Measurements from ENCODE around the gene UTY.
"Not testable (repeated sequence)": the region's sequence is repeated elsewhere in the genome, so short reads cannot be mapped to it uniquely, and the experiment has no call there.

The UTY gene

DNA sequence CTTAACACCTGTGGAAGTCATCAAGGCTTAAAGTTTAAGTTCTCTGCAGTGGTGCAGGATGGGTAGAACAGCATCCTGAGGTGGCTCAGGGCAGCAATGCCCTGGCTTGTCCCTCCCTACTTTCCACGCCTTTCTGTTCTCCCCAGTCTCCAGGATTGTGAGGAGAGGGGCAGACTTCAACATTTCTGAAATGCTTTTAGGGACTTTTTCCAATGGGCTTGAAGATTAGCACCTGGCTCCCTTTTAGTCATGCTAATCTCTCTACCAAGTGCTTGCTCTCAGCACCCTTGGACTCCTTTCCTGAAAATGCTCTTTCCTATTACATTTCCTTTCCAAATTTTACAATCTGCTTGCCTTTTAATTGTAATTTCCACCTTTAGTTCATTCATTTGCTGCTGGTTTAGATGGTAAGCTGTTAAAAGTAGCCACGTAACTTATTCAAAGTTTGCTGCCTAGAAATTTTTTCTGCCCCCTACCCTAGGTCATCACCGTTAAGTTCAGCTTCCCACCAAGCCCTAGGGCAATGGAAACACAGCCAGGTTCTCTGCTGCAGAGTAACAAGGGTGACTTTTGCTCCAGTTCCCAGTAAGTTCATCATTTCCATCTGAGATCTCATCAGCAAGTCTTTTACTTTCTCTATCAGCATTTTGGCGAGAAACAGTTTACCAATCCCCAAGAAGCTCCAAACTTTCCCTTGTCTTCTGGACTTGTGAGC is 183.5 kb downstream of the UTY start:
- DNase-seq, result no peak

- DNase-seq, result no peak
These were observed 184.8 kb downstream of the UTY start for GRCh38 chrY:13295026-13295425.

DNA sequence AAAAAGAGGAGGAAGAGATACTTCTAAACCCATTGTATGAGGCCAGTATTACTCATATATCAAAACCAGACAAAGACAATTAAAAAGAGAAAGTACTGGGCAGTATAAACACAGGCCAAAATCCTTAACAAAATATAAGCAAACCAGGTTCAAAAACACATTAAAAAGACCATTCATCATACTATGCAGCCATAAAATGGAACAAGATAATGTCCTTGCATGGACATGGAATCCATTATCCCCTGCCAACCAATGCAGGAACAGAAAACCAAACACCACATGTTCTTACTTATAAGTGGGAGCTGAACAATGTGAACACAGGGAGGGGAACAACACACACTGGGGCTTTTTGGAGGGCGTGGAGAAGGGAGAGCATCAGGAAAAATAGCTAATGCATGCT is 188.6 kb downstream of the UTY start:
- no peak for DNase-seq

DNA sequence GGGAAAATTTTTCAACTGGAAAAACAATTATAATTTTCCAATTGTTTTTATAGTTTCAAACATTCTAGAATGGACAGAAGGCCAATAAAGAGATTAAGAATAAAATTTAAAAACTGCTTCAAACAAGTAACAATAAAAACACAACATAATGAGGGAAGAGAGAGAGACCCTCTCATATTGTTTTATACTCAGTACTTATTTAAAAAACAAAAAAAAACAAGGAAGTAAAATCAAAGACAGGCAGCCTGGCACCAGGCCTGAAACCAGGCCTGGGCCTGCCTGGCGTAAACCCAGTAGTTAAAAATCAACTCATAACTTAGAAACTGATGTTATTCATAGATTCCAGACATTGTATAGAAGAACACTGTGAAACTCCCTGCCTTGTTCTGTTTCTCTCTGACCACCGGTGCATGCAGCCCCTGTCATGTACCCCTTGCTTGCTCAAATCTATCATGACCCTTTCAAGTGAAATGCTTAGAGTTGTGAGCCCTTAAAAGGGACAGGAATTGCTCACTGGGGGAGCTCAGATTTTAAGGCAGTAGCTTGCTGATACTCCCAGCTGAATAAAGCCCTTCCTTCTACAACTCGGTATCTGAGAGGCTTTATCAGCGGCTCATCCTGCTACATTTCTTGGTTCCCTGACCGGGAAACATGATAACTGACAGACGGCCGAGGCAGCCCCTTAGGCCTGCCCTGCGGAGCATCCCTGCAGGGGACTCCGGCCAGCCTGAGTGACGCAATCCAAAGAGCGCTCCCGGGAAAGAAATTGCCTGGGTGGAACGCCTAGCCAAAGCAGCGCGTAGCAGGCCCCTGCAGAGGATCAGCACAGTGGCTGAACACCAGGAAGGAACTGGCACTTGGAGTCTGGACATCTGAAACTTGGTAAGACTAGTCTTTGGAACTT is 197.4 kb downstream of the UTY start:
- DNase-seq, result not testable (repeated sequence)

DNA sequence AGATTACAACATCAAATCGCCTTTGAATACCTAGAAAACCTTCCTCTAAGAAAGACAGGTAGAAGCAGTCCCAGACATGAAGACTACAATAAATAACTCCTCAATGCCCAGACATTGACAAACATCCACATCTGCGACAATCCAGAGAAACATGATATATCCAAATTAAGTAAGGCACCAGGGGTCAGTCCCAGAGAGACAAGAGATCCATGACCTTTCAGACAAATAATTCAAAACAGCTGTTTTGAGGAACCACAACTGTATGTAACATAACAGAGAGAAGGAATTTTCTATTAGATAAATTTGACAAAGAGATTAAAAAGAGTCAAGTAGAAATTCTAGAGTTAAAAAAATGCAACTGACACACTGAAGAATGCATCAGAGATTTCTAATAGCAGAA is 200.3 kb downstream of the UTY start:
- no peak for DNase-seq

DNA sequence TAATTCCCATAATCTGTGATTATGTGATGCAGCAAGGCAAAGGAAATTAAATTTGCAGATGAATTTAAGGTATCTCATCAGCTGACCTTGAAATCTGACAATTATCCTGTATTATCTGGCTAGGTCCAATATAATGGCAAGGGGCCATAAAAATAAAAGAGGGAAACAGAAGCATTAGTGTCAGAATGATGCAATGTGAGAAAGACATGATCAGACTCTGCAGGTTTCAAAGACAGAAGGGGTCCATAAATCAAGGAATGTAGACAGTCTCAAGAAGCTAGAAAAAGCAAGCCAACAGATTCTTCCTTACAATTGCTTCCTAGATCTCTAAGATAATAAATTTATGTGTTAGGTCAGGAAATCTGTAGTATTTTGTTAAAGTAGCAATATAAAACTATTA is 208.1 kb downstream of the UTY start:
- no peak for DNase-seq

- not testable (repeated sequence) for DNase-seq
These were observed 225.8 kb downstream of the UTY start for GRCh38 chrY:13253941-13254440.

- no peak for DNase-seq
These were observed 229.4 kb downstream of the UTY start for GRCh38 chrY:13250421-13250820.

- DNase-seq, result no peak
These were observed 236.1 kb downstream of the UTY start for GRCh38 chrY:13243716-13244115.

DNA sequence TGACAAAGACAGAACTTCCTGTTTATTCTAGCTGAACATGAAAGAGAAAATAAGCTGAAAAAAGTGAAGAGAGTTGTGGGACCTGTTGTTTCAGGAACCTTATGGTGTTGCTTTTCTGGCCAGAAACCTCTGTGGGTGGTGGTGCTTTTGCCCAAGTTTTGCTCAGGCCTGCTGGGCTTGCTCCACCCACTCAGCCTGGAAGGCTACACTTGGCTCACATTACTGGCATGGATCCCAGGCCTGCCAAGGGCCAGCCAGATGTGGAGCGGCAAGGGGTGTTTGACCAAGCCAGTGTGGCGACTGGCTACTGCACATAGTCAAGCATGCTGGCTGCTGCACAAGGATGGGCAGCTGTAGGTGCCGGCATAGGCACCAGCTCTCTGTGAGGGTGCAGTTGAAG is 245.9 kb downstream of the UTY start:
- DNase-seq, result no peak

DNA sequence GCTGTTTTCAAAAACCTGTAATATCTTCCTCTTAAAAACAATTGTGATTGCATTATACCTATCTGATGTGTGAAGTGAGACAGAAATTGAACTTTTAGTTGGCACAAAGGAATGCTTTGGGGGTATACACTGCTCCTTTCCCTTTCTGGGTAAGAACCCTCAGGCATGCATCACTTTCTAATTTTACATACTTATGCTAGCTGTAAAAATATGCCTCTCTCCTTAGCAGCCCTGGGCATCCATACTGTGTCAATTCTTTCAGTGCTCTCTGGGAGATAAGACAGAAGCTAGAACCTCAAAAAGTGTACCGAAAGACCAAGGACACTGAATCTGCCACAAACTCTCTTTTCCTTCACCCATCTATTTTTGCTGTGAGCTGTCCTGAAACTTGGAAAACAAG is 246.7 kb downstream of the UTY start:
- DNase-seq, result no peak

GRCh38 chrY:13227354-13227953 is 252.4 kb downstream of the UTY start:
- no peak for DNase-seq

DNA sequence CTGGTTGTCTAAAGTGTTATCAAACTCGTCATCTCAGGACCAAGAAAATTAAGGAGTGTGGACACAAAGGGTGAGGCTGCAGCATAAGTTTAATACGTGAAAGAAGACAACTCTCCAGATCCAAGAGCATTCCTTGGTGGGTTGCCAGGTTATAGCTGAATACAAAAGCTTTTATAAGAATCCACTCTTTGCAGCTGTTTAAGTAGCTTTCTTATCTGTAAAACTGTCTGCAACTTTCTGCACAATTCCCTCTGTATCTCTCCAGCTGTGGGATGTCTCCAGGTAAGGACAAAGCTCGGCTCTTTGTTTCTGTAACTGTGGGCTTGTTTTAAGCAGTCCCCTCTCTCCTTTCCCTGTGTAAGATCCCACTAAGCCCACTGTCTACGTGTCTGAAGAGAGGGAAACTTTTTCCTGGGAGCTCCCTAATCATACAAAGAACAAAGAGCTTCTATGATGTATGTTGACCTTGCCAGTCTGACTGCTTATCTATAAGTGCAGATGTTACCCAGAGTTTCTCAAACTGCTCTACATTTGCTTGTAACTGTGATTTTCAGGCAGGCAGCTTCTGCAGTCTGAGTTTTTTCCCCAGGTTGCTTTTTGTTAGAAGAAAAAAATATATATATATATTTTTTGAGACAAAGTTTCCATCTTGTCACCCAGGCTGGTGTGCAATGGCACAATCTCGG is 268.7 kb downstream of the UTY start:
- no peak for DNase-seq

GRCh38 chrY:13205214-13205613 is 274.6 kb downstream of the UTY start:
- no peak for DNase-seq
